GM12878 (cell line): ENCODE measurements around the gene DIP2C. TPM values are rescaled to one million over a fixed set of nuclear protein-coding genes. Genes with fewer than 3 reads are reported as not detected.

Experiments used
- ATAC-seq: fragments of 200-7000 bp; cut with Tn5 transposase; 3 replicates; pipeline ENCODE4 v1.9.1; 2020; ENCODE audit warnings: mild to moderate bottlenecking, moderate library complexity
- BruUV-seq: library from RNA; stranded (reverse); fragments of 400-500 nt; replicated peaks from 2 replicates; lab custom pipeline; 2021; lab: Mats Ljungman, UMichigan
- CTCF ChIA-PET: fragments of 300-600 bp; sonication (Branson Sonifier 250); formaldehyde crosslinking; extraction: SDS; loops from one replicate; lab custom pipeline; 2021; ENCODE audit warnings: inconsistent platforms; lab: Yijun Ruan, JAX
- POLR2A ChIA-PET: fragments of 350-600 bp; formaldehyde crosslinking; extraction: SDS; loops from one replicate; lab custom pipeline; 2021; ENCODE audit warnings: inconsistent platforms; lab: Charles Lee
- RAD21 ChIA-PET: fragments of 300-600 bp; sonication (Branson Sonifier 250); formaldehyde crosslinking; loops from one replicate; lab custom pipeline; 2023; ENCODE audit warnings: antibody characterized with exemption; ENCODE audit not compliant: unreplicated experiment; lab: Charles Lee
- SMC1A ChIA-PET: fragments of 300-600 bp; sonication (Branson Sonifier 250); formaldehyde crosslinking; loops from one replicate; lab custom pipeline; 2023; ENCODE audit not compliant: unreplicated experiment, uncharacterized antibody; lab: Charles Lee
- DNase-seq: peaks from one replicate; pipeline ENCODE4 v3.0.0-alpha.2; 2011; ENCODE audit warnings: low read depth, low spot score
- FAIRE-seq: peaks from 3 replicates; lab custom pipeline; 2011; peaks lifted over from hg19 to GRCh38; lab: Jason Lieb, UNC
- H2AFZ ChIP-seq: 2 replicates; pipeline ENCODE4 v1.6.0; 2011; ENCODE audit warnings: low read depth, low read length, control low read depth; ENCODE audit not compliant: control insufficient read depth
- H3K27ac ChIP-seq: 2 replicates; pipeline ENCODE4 v1.5.1; 2011; ENCODE audit warnings: control low read depth; ENCODE audit not compliant: control insufficient read depth, insufficient read depth
- H3K27me3 ChIP-seq, 2 experiments: replicated peaks in 1 of 2; 2 replicates each; pipeline versions ENCODE4 v1.6.0 to v1.6.1; 2011; ENCODE audit warnings: low read length in 1 of 2; ENCODE audit not compliant: control insufficient read depth in 2 of 2, insufficient read depth in 2 of 2
- H3K36me3 ChIP-seq, 2 experiments: 2 replicates each; pipeline ENCODE4 v1.5.1; 2011; ENCODE audit warnings: low read length in 1 of 2; ENCODE audit not compliant: control insufficient read depth in 2 of 2, insufficient read depth in 2 of 2
- H3K4me1 ChIP-seq: 2 replicates; pipeline ENCODE4 v1.6.1; 2011; ENCODE audit warnings: mild to moderate bottlenecking, low read length, moderate library complexity, mixed read lengths; ENCODE audit not compliant: control insufficient read depth, insufficient read depth
- H3K4me2 ChIP-seq: 2 replicates; pipeline ENCODE4 v1.6.0; 2011; ENCODE audit warnings: control low read depth; ENCODE audit not compliant: control insufficient read depth, insufficient read depth
- H3K4me3 ChIP-seq: fragments of 200-600 bp; sonication (generic); 2 replicates; pipeline ENCODE4 v1.5.1; 2016
- H3K79me2 ChIP-seq: 2 replicates; pipeline ENCODE4 v1.6.0; 2011; ENCODE audit warnings: low read length; ENCODE audit not compliant: control insufficient read depth, insufficient read depth
- H3K9ac ChIP-seq: 2 replicates; pipeline ENCODE4 v1.8.0; 2011; ENCODE audit warnings: low read length, control low read depth, mixed read lengths; ENCODE audit not compliant: control insufficient read depth, insufficient read depth
- H3K9me3 ChIP-seq: replicated peaks from 3 replicates; pipeline ENCODE4 v1.5.1; 2011; ENCODE audit warnings: mild to moderate bottlenecking, low read length; ENCODE audit not compliant: control insufficient read depth, insufficient read depth
- H4K20me1 ChIP-seq: 2 replicates; pipeline ENCODE4 v1.6.0; 2011; ENCODE audit not compliant: control insufficient read depth, insufficient read depth
- ATF2 ChIP-seq: IDR thresholded peaks from 2 replicates; pipeline ENCODE4 v1.6.1; 2012; ENCODE audit warnings: low read length, inconsistent platforms
- CBFB ChIP-seq: IDR thresholded peaks from 2 replicates; pipeline ENCODE4 v1.6.1; 2016; ENCODE audit warnings: antibody characterized with exemption, low read depth
- CREB1 ChIP-seq: IDR thresholded peaks from 2 replicates; pipeline ENCODE4 v1.6.1; 2012; ENCODE audit warnings: low read depth, mild to moderate bottlenecking, inconsistent platforms
- FOS ChIP-seq: IDR thresholded peaks from 3 replicates; pipeline ENCODE4 v1.6.1; 2011; ENCODE audit warnings: borderline replicate concordance; ENCODE audit not compliant: insufficient read length; ENCODE audit errors: extremely low read depth
- IRF4 ChIP-seq: IDR thresholded peaks from 2 replicates; pipeline ENCODE4 v1.6.1; 2011; ENCODE audit warnings: low read depth, low read length
- KAT2A ChIP-seq: conservative IDR thresholded peaks from 2 replicates; pipeline ENCODE4 v1.6.1; 2011; ENCODE audit warnings: low read depth, low read length; ENCODE audit not compliant: control insufficient read depth
- KLF5 ChIP-seq: fragments of 450-650 bp; IDR thresholded peaks from 2 replicates; pipeline ENCODE4 v1.6.1; 2014; ENCODE audit warnings: mild to moderate bottlenecking; ENCODE audit not compliant: partially characterized antibody
- MLLT1 ChIP-seq: fragments of 450-650 bp; IDR thresholded peaks from 2 replicates; pipeline ENCODE4 v1.6.1; 2016; ENCODE audit warnings: mild to moderate bottlenecking
- MTA3 ChIP-seq: IDR thresholded peaks from 2 replicates; pipeline ENCODE4 v1.6.1; 2012; ENCODE audit warnings: low read length, inconsistent platforms, borderline replicate concordance
- MYB ChIP-seq: fragments of 150-350 bp; IDR thresholded peaks from 2 replicates; pipeline ENCODE4 v1.6.1; 2014; ENCODE audit warnings: mild to moderate bottlenecking, low read depth, low read length, borderline replicate concordance
- NBN ChIP-seq: fragments of 450-650 bp; IDR thresholded peaks from 2 replicates; pipeline ENCODE4 v1.6.1; 2016
- RELA ChIP-seq: fragments of 450-650 bp; IDR thresholded peaks from 2 replicates; pipeline ENCODE4 v1.8.0; 2014; ENCODE audit warnings: borderline replicate concordance; ENCODE audit not compliant: partially characterized antibody
- WRNIP1 ChIP-seq: IDR thresholded peaks from 2 replicates; pipeline ENCODE4 v1.6.1; 2011; ENCODE audit warnings: low read depth, low read length, improper control_type of control experiment, borderline replicate concordance
- ZNF207 ChIP-seq: fragments of 450-650 bp; IDR thresholded peaks from 2 replicates; pipeline ENCODE4 v1.6.1; 2014; ENCODE audit warnings: antibody characterized with exemption, mild to moderate bottlenecking, borderline replicate concordance
- WGBS: methylation state at CpG from one replicate; pipeline ENCODE4 v1.1.6; 2016; ENCODE audit warnings: low lambda C conversion rate; ENCODE audit not compliant: insufficient replicate concordance, insufficient coverage; ENCODE audit errors: missing lambda C conversion rate; 5-methylcytosine and 5-hydroxymethylcytosine counted together
- in situ Hi-C: fragments of 300-500 bp; cut with MboI; formaldehyde crosslinking; loops from 9 replicates; pipeline ENCODE4 v1.14.3; 2018; ENCODE audit warnings: mixed read lengths
- intact Hi-C: fragments of 100-400 bp; cut with micrococcal nuclease; formaldehyde crosslinking; loops from one replicate; pipeline ENCODE4 v1.14.2; 2022; ENCODE audit not compliant: unreplicated experiment
- polyA plus RNA-seq, 11 experiments: library from polyadenylated mRNA; depleted of rRNA in 4 of 11; unstranded in 6 of 11; stranded (reverse) in 5 of 11; fragments of >200 nt; fragmentation: Nextera tagmentation in 4 of 11; fragmentation: Illumina TruSeq in 1 of 11; extraction: Ambion mirVana in 4 of 11; extraction: Trizol in 1 of 11; gene quantifications; 1 replicate in 1 of 11; 2 replicates in 10 of 11; pipeline versions ENCODE4 v1.2.1 to v1.2.3, GENCODE V29; 2011 to 2016; ENCODE audit warnings: inconsistent platforms in 2 of 11, missing spikeins in 2 of 11, low read depth in 1 of 11
- total RNA-seq, 4 experiments: library from RNA; depleted of rRNA in 3 of 4; stranded (reverse); fragments of >200 nt in 3 of 4; fragmentation: Illumina TruSeq in 1 of 4; extraction: Trizol in 1 of 4; gene quantifications; 2 replicates each; pipeline versions ENCODE4 v1.2.1 to v1.2.3, GENCODE V29; 2013 to 2021
- TF ChIP-seq, protein P1 (sequence below): fragments of 150-350 bp; IDR thresholded peaks from 2 replicates; pipeline ENCODE4 v1.6.1; 2014; ENCODE audit warnings: mild to moderate bottlenecking, low read depth, low read length

The DIP2C gene
- total and polyA plus RNA-seq, 10 of the 15 experiments (the other 5 are each of a cell fraction or from before 2014, with no cell fraction given): 0.01 to 0.10 (median 0.06) TPM

GRCh38 chr10:442209-442608 lies 247.3 kb downstream of the DIP2C start (continued):
- TF ChIP-seq MTA3 (no peak), WRNIP1 (no peak), IRF4 (no peak), CBFB (no peak), FOS (no peak)

DNA sequence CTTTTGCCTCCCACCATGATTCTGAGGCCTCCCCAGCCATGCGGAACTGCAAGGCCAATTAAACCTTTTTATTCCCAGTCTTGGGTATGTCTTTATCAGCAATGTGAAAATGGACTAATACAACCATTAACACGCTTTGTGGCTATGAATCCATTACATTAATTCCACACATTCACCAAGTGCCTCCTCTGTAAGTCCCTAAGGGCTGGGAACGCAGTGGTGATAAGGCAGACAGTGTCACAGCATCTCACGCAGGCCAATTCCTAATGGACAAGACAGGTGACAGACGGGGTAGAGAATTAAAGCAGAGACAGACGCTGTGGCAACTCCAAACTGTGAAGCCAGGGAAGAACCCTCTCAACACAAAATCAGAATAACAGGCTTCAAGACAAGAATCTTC lies 247.8 kb downstream of the DIP2C start:
- Histone ChIP-seq H2AFZ (no peak overlapping the region), H3K79me2 (no peaks in the 10 kb centered on the region), H3K36me3 (no peaks in the 10 kb centered on the region), H3K9ac (no peak overlapping the region), H3K4me3 (no peak overlapping the region), H3K4me1 (no peaks in the 10 kb centered on the region), H3K4me2 (no peak overlapping the region), H3K27ac (no peak overlapping the region), H3K27me3 (no peaks in the 10 kb centered on the region), H4K20me1 (no peaks in the 10 kb centered on the region), H3K9me3 (no peaks in the 10 kb centered on the region)
- BruUV-seq: no TSS peak
- no peak for TF ChIP-seq RELA
- no peak for TF ChIP-seq KAT2A
- in situ Hi-C loops: no loop called here
- DNase-seq (no peak), ATAC-seq (no peak), FAIRE-seq (no peak)
- intact Hi-C loops: no loop called here
- SMC1A ChIA-PET: no interaction called here
- CTCF ChIA-PET: no interaction called here
- RAD21 ChIA-PET: no interaction called here
- POLR2A ChIA-PET: no interaction called here
- WGBS: 80% methylated on average over 6 of the region's 6 CpGs

DNA sequence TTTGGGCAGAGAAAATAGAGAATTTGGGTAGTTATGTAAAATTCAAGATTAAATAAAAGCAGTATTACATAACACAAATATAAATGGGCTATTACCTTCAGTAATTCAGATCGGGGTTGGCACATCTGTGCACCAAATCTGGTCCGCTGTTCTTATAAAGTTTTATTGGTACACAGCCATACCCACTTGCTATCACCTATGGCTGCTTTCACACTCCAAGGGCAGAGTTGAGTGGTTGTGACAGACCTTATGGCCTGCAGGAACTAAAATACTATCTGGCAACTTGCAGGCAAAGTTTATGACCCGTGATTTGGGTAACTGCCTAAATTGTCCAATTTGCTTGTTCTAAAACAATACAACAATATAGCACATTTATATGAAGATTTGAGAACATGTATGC lies 249.3 kb downstream of the DIP2C start:
- Histone ChIP-seq H3K27ac (no peak overlapping the region), H3K36me3 (no peaks in the 10 kb centered on the region), H3K4me2 (no peak overlapping the region), H4K20me1 (no peaks in the 10 kb centered on the region), H3K4me3 (no peak overlapping the region), H3K27me3 (no peaks in the 10 kb centered on the region), H3K9me3 (no peaks in the 10 kb centered on the region), H3K79me2 (no peaks in the 10 kb centered on the region), H3K4me1 (no peaks in the 10 kb centered on the region), H2AFZ (no peak overlapping the region), H3K9ac (no peak overlapping the region)
- intact Hi-C loops: no loop called here
- ChIA-PET CTCF (no interaction called here), SMC1A (no interaction called here), POLR2A (no interaction called here), RAD21 (no interaction called here)
- FAIRE-seq (no peak), DNase-seq (no peak), ATAC-seq (no peak)
- no TSS peak for BruUV-seq
- WGBS: 82% methylated on average over 3 of the region's 3 CpGs
- in situ Hi-C loops: no loop called here
- no peak for TF ChIP-seq NBN
- no peak for TF ChIP-seq ZNF207
- TF ChIP-seq KLF5: no peak
- TF ChIP-seq MLLT1: no peak
- TF ChIP-seq CREB1: no peak
- no peak for TF ChIP-seq MYB
- TF ChIP-seq, protein P1, sequence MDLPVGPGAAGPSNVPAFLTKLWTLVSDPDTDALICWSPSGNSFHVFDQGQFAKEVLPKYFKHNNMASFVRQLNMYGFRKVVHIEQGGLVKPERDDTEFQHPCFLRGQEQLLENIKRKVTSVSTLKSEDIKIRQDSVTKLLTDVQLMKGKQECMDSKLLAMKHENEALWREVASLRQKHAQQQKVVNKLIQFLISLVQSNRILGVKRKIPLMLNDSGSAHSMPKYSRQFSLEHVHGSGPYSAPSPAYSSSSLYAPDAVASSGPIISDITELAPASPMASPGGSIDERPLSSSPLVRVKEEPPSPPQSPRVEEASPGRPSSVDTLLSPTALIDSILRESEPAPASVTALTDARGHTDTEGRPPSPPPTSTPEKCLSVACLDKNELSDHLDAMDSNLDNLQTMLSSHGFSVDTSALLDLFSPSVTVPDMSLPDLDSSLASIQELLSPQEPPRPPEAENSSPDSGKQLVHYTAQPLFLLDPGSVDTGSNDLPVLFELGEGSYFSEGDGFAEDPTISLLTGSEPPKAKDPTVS: no peak
- TF ChIP-seq ATF2: no peak
